PC-3 (cell line): ENCODE measurements around the gene EPHA3.

ENCODE experiments used
- EZH2 ChIP-seq: fragments of 300-600 bp; sonication (generic); IDR thresholded peaks from one replicate; pipeline ENCODE4 v1.6.1; 2017; ENCODE audit warnings: antibody characterized with exemption, mild to moderate bottlenecking, low read length; ENCODE audit not compliant: unreplicated experiment
- TF ChIP-seq, protein P1 (sequence below): fragments of 300-600 bp; sonication (generic); conservative IDR thresholded peaks from 2 replicates; pipeline ENCODE4 v1.5.1; 2017; ENCODE audit warnings: antibody characterized with exemption, low read depth, mild to moderate bottlenecking, low read length

DNA sequence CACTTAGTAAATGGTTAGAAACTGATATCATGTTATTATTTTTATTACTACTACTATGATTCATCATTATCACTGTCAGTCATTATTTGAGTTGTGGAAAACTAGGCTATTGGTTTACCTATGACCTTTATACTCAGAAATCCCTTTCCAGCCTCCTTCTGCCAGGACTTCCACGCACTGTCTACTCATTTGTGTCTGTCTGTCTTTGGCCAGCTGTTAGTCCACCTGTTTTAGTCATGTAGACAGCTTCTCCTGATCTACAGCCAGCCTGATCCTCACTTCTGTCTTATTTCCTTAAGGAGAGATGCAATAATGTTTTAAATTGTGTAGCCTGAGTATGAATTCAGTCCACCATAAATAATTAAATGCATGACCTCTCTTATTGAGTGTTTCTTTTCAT is 162.8 kb downstream of the EPHA3 start:
- TF ChIP-seq, protein P1, sequence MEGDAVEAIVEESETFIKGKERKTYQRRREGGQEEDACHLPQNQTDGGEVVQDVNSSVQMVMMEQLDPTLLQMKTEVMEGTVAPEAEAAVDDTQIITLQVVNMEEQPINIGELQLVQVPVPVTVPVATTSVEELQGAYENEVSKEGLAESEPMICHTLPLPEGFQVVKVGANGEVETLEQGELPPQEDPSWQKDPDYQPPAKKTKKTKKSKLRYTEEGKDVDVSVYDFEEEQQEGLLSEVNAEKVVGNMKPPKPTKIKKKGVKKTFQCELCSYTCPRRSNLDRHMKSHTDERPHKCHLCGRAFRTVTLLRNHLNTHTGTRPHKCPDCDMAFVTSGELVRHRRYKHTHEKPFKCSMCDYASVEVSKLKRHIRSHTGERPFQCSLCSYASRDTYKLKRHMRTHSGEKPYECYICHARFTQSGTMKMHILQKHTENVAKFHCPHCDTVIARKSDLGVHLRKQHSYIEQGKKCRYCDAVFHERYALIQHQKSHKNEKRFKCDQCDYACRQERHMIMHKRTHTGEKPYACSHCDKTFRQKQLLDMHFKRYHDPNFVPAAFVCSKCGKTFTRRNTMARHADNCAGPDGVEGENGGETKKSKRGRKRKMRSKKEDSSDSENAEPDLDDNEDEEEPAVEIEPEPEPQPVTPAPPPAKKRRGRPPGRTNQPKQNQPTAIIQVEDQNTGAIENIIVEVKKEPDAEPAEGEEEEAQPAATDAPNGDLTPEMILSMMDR = no peak
- no peak for TF ChIP-seq EZH2
